ENCODE results near the gene COL24A1.

COL24A1 gene

DNA sequence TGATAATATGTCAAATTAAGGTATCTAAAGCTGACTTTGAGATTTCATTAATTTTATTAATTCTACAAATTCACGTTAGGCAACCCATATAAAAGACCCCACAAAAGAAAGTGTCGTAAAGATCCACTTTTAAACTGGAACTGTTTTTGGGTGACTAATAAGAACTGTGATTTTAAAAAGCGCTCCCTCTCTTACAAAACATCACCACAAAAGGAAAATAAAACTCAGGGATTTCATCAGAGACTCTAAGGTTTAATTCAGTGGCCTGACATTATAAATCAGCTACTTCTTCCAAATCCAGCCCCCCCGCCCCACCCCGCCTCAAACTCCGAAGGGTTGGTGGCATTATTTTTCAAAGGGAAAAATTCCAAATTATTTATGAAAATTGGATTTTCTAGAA, 2.7 kb downstream of the COL24A1 start:
- Histone ChIP-seq H3K9me3 (ENCODE audit: insufficient read depth, low read length, severe bottlenecking) (peaks cover 3% of the 10 kb centered on the region), H2AFZ (ENCODE audit: low read depth, low read length) (no peak overlapping the region), H3K27ac (ENCODE audit: low read length) (no peak overlapping the region), H3K4me2 (ENCODE audit: insufficient read depth, low read length) (no peak overlapping the region), H4K20me1 (ENCODE audit: insufficient read depth, low read length) (no peaks in the 10 kb centered on the region), H3K27me3 (ENCODE audit: insufficient read depth, low read length, poor library complexity) (no peaks in the 10 kb centered on the region), H3K4me3 (ENCODE audit: low read depth in 1 of 2, low read length in 2 of 2) (no peak overlapping the region), H3K36me3 (ENCODE audit: insufficient read depth, low read length) (no peaks in the 10 kb centered on the region), H3K79me2 (ENCODE audit: insufficient read depth, low read length) (no peaks in the 10 kb centered on the region), H3K9ac (ENCODE audit: low read depth, low read length) (no peak overlapping the region), H3K4me1 (ENCODE audit: insufficient read depth, low read length) (no peaks in the 10 kb centered on the region)
- no peak for TF ChIP-seq EZH2 (IDR thresholded peaks at IDR 0.05; ENCODE audit: borderline replicate concordance, low read depth, low read length, severe bottlenecking)
- TF ChIP-seq, protein P1, sequence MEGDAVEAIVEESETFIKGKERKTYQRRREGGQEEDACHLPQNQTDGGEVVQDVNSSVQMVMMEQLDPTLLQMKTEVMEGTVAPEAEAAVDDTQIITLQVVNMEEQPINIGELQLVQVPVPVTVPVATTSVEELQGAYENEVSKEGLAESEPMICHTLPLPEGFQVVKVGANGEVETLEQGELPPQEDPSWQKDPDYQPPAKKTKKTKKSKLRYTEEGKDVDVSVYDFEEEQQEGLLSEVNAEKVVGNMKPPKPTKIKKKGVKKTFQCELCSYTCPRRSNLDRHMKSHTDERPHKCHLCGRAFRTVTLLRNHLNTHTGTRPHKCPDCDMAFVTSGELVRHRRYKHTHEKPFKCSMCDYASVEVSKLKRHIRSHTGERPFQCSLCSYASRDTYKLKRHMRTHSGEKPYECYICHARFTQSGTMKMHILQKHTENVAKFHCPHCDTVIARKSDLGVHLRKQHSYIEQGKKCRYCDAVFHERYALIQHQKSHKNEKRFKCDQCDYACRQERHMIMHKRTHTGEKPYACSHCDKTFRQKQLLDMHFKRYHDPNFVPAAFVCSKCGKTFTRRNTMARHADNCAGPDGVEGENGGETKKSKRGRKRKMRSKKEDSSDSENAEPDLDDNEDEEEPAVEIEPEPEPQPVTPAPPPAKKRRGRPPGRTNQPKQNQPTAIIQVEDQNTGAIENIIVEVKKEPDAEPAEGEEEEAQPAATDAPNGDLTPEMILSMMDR (IDR thresholded peaks at IDR 0.05; ENCODE audit: borderline replicate concordance, extremely low read depth, low read length, poor library complexity, severe bottlenecking) = no peak
- no peak for ATAC-seq (ENCODE audit: insufficient read depth, low read depth)
- no peak for DNase-seq

DNA sequence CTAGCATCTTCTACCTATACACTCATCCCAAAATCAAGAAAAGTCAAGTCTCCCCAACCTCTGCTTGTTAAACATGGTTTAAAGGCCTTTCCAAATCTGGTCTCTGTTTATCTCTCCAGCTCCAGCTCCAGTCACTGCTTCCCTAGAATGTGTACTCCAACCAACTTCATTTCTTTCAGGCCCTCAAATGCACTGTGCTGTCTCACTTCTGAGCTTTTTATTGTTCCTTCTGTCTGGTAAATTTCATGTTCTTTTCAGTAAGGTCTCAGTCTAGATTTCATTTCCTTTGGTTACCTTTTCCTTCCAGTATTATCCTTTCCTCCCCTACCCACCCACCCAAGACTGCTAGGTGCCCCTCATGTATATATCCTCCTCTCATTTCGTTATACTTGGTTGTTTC, 3.7 kb downstream of the COL24A1 start:
- H3K79me2 ChIP-seq (ENCODE audit: insufficient read depth, low read length) = no peaks in the 10 kb centered on the region
- no peaks in the 10 kb centered on the region for H4K20me1 ChIP-seq (ENCODE audit: insufficient read depth, low read length)
- ATAC-seq (ENCODE audit: insufficient read depth, low read depth) = no peak
- no peak overlapping the region for H3K9ac ChIP-seq (ENCODE audit: low read depth, low read length)
- peaks cover 3% of the 10 kb centered on the region for H3K9me3 ChIP-seq (ENCODE audit: insufficient read depth, low read length, severe bottlenecking)
- H3K4me2 ChIP-seq (ENCODE audit: insufficient read depth, low read length) = no peak overlapping the region
- no peaks in the 10 kb centered on the region for H3K27me3 ChIP-seq (ENCODE audit: insufficient read depth, low read length, poor library complexity)
- no peak overlapping the region for H3K4me3 ChIP-seq (ENCODE audit: low read depth in 1 of 2, low read length in 2 of 2)
- DNase-seq = no peak
- no peak overlapping the region for H3K27ac ChIP-seq (ENCODE audit: low read length)
- TF ChIP-seq, protein P1 (IDR thresholded peaks at IDR 0.05; ENCODE audit: borderline replicate concordance, extremely low read depth, low read length, poor library complexity, severe bottlenecking) = no peak
- no peak for TF ChIP-seq EZH2 (IDR thresholded peaks at IDR 0.05; ENCODE audit: borderline replicate concordance, low read depth, low read length, severe bottlenecking)
- no peak overlapping the region for H2AFZ ChIP-seq (ENCODE audit: low read depth, low read length)
- H3K4me1 ChIP-seq (ENCODE audit: insufficient read depth, low read length) = no peaks in the 10 kb centered on the region
- no peaks in the 10 kb centered on the region for H3K36me3 ChIP-seq (ENCODE audit: insufficient read depth, low read length)

DNA sequence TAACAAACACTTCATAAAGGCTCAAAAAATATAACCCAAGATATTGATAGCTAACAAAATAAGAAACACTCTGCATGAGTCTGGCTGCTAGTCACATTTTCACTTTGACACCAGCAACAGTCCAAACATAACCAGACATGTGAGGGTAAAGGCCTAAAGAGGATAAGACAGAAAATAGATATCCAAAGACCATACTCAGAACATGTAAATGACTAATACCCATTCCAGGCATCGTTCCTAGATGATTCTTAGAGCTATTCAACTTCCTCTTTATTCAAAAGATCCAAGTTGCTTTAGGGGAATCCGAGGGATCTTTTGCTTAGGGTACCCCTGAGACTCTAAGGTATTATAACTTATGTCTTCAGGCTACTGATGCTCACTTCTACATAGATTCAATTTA, 5.1 kb downstream of the COL24A1 start:
- H3K27me3 ChIP-seq (ENCODE audit: insufficient read depth, low read length, poor library complexity) = no peaks in the 10 kb centered on the region
- H3K4me2 ChIP-seq (ENCODE audit: insufficient read depth, low read length) = no peak overlapping the region
- no peaks in the 10 kb centered on the region for H3K36me3 ChIP-seq (ENCODE audit: insufficient read depth, low read length)
- no peak for ATAC-seq (ENCODE audit: insufficient read depth, low read depth)
- no peak overlapping the region for H2AFZ ChIP-seq (ENCODE audit: low read depth, low read length)
- no peak overlapping the region for H3K4me3 ChIP-seq (ENCODE audit: low read depth in 1 of 2, low read length in 2 of 2)
- no peak for TF ChIP-seq EZH2 (IDR thresholded peaks at IDR 0.05; ENCODE audit: borderline replicate concordance, low read depth, low read length, severe bottlenecking)
- TF ChIP-seq, protein P1 (IDR thresholded peaks at IDR 0.05; ENCODE audit: borderline replicate concordance, extremely low read depth, low read length, poor library complexity, severe bottlenecking) = no peak
- no peak overlapping the region for H3K27ac ChIP-seq (ENCODE audit: low read length)
- no peaks in the 10 kb centered on the region for H3K4me1 ChIP-seq (ENCODE audit: insufficient read depth, low read length)
- no peaks in the 10 kb centered on the region for H3K79me2 ChIP-seq (ENCODE audit: insufficient read depth, low read length)
- peaks cover 3% of the 10 kb centered on the region for H3K9me3 ChIP-seq (ENCODE audit: insufficient read depth, low read length, severe bottlenecking)
- DNase-seq = no peak
- no peaks in the 10 kb centered on the region for H4K20me1 ChIP-seq (ENCODE audit: insufficient read depth, low read length)
- H3K9ac ChIP-seq (ENCODE audit: low read depth, low read length) = no peak overlapping the region

DNA sequence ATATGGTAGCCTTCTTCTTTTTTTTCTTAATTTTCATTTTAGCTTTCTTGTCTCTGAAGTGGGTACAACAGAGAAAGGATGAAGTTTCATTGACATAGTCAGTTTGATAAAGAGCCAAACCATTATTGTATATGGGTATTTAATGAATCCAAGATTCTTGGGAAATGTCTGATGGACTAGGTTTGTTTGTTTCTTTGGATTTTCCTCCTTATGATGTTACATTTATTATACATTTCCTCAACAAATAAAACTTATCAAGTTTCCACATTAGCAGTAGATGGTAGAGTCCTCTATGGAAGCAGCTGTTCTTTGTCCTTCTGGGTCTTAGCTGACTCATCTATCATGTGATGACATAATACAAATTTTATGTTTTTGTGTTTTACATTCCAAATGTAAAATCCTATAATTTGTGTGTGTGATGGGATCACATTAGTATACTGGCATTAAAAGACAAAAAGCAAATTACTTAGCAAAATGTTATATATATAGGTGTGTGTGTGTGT, 6.0 kb downstream of the COL24A1 start:
- no peaks in the 10 kb centered on the region for H3K79me2 ChIP-seq (ENCODE audit: insufficient read depth, low read length)
- TF ChIP-seq, protein P1 (IDR thresholded peaks at IDR 0.05; ENCODE audit: borderline replicate concordance, extremely low read depth, low read length, poor library complexity, severe bottlenecking) = no peak
- no peak for TF ChIP-seq EZH2 (IDR thresholded peaks at IDR 0.05; ENCODE audit: borderline replicate concordance, low read depth, low read length, severe bottlenecking)
- H3K36me3 ChIP-seq (ENCODE audit: insufficient read depth, low read length) = no peaks in the 10 kb centered on the region
- H3K27ac ChIP-seq (ENCODE audit: low read length) = no peak overlapping the region
- no peak overlapping the region for H3K9ac ChIP-seq (ENCODE audit: low read depth, low read length)
- no peak for ATAC-seq (ENCODE audit: insufficient read depth, low read depth)
- H3K4me2 ChIP-seq (ENCODE audit: insufficient read depth, low read length) = no peak overlapping the region
- H3K9me3 ChIP-seq (ENCODE audit: insufficient read depth, low read length, severe bottlenecking) = no peaks in the 10 kb centered on the region
- no peak overlapping the region for H2AFZ ChIP-seq (ENCODE audit: low read depth, low read length)
- H3K4me1 ChIP-seq (ENCODE audit: insufficient read depth, low read length) = no peaks in the 10 kb centered on the region
- H3K27me3 ChIP-seq (ENCODE audit: insufficient read depth, low read length, poor library complexity) = no peaks in the 10 kb centered on the region
- DNase-seq = no peak
- H4K20me1 ChIP-seq (ENCODE audit: insufficient read depth, low read length) = no peaks in the 10 kb centered on the region
- no peak overlapping the region for H3K4me3 ChIP-seq (ENCODE audit: low read depth in 1 of 2, low read length in 2 of 2)
